ENCODE measurements around the gene TPD52L2.

GRCh38 chr20:63821811-63822210, 43.3 kb upstream of the TPD52L2 start:
- TF ChIP-seq, protein P1, sequence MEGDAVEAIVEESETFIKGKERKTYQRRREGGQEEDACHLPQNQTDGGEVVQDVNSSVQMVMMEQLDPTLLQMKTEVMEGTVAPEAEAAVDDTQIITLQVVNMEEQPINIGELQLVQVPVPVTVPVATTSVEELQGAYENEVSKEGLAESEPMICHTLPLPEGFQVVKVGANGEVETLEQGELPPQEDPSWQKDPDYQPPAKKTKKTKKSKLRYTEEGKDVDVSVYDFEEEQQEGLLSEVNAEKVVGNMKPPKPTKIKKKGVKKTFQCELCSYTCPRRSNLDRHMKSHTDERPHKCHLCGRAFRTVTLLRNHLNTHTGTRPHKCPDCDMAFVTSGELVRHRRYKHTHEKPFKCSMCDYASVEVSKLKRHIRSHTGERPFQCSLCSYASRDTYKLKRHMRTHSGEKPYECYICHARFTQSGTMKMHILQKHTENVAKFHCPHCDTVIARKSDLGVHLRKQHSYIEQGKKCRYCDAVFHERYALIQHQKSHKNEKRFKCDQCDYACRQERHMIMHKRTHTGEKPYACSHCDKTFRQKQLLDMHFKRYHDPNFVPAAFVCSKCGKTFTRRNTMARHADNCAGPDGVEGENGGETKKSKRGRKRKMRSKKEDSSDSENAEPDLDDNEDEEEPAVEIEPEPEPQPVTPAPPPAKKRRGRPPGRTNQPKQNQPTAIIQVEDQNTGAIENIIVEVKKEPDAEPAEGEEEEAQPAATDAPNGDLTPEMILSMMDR (conservative IDR thresholded peaks at IDR 0.05; ENCODE audit: low read length): no peak
- TF ChIP-seq EZH2phosphoT487 (IDR thresholded peaks at IDR 0.05; ENCODE audit: borderline replicate concordance): no peak

All from Loucy (cell line).